ENCODE data around the gene CDH8.

Gene CDH8

DNA sequence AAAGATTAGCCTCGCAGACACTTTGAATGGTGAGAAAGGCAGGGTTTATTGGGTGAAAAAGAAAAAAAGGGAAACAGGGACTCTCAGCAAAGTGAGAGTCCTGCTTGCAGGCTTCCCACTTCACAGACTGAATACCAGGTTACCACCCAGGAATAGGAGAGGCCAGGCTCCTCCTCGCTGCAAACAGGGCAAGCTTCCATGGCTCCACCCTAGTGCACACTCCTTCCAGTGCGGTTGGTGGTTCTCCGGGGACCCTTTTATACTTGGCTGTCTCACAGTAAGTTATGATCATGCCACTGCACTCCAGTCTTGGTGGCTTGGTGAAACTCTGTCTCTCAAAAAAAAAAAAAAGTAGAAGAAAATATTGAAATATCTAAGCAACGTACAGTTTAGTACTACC lies 30.5 kb upstream of the CDH8 start:
- H3K4me3 ChIP-seq (replicated peaks; ENCODE audit: low read depth, low read length): no peak overlapping the region
- no peak for DNase-seq (ENCODE audit: low read depth)
- TF ChIP-seq, protein P1, sequence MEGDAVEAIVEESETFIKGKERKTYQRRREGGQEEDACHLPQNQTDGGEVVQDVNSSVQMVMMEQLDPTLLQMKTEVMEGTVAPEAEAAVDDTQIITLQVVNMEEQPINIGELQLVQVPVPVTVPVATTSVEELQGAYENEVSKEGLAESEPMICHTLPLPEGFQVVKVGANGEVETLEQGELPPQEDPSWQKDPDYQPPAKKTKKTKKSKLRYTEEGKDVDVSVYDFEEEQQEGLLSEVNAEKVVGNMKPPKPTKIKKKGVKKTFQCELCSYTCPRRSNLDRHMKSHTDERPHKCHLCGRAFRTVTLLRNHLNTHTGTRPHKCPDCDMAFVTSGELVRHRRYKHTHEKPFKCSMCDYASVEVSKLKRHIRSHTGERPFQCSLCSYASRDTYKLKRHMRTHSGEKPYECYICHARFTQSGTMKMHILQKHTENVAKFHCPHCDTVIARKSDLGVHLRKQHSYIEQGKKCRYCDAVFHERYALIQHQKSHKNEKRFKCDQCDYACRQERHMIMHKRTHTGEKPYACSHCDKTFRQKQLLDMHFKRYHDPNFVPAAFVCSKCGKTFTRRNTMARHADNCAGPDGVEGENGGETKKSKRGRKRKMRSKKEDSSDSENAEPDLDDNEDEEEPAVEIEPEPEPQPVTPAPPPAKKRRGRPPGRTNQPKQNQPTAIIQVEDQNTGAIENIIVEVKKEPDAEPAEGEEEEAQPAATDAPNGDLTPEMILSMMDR (IDR thresholded peaks at IDR 0.05; ENCODE audit: low read length, missing control alignments): no peak

DNA sequence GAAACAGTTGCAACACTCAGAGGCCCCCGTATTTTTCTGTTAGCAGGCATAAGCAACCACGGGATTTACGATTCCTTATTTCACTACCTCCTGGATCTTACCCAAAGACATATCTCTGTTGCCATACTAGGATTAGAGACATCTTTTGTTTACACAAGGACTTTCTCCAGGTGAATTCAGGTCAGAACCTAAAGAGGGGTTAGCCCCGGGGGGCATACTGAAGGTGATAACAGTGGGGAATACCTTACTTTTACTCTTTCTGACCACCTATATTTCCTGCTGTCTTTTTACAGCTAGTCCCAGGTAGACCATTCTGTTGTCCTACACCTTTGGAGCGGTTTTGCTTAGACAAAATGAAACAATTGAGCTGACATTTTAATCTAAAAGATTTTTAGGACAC lies 27.9 kb upstream of the CDH8 start:
- DNase-seq (ENCODE audit: low read depth): no peak
- TF ChIP-seq, protein P1 (IDR thresholded peaks at IDR 0.05; ENCODE audit: low read length, missing control alignments): no peak
- H3K4me3 ChIP-seq (replicated peaks; ENCODE audit: low read depth, low read length): no peak overlapping the region

DNA sequence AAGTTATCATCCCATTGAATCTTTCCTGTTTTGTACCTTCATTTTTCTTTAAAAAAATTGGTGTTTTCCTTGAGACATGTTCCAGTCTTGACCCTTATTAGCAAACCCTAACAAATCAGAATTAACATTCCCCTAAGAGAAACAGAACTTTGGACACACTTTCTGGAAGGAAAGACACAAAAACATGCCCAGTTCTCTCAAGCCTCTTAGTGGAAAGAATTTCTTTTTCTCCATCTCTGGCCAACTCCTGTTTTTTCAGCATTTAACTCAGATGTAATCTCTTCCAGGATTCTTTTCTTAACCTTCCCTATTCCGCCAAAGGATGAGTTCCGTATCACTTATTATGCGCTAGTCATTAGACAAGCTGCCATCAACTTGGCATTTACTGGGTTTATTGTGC lies 23.9 kb upstream of the CDH8 start:
- no peak for DNase-seq (ENCODE audit: low read depth)
- TF ChIP-seq, protein P1 (IDR thresholded peaks at IDR 0.05; ENCODE audit: low read length, missing control alignments): no peak
- no peak overlapping the region for H3K4me3 ChIP-seq (replicated peaks; ENCODE audit: low read depth, low read length)

DNA sequence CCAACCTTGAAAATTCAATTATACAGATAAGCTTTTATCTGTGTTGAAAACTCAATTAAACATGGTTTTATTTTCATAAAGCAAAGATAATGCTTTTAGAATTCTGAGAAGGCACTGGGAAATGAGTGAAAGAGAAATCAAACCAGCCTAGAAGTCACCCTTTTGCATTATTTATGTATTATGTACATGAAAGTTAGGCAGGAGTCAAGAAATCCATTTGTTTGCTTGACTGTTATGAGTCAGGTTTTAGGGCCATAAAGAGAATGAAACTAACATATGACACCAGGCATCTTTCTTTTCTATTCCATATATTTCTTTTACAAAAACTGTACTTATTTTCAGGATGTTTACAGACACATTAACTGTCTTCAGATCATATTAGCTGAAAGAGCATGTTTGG lies 23.3 kb upstream of the CDH8 start:
- H3K4me3 ChIP-seq (replicated peaks; ENCODE audit: low read depth, low read length): no peak overlapping the region
- TF ChIP-seq, protein P1 (IDR thresholded peaks at IDR 0.05; ENCODE audit: low read length, missing control alignments): no peak
- DNase-seq (ENCODE audit: low read depth): no peak

DNA sequence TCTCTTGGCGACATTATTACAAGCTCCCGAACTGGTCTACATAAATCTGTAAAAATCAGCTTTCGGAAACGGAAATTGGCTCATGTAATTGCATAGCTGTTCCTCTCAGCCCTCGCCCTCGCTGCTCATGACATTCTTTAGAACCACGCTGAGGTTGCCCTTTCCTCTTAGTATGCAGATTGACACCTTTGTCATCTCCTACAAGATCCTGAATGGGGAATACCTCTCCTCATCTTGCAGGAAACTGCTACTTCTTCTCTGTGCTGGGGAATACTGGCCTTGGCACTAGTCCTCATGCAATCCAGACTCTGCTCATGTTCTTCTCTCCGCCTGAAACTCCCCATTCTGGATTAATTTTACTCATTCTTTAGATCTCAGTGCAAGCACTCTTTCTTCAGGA lies 22.2 kb upstream of the CDH8 start:
- H3K4me3 ChIP-seq (replicated peaks; ENCODE audit: low read depth, low read length): no peak overlapping the region
- TF ChIP-seq, protein P1 (IDR thresholded peaks at IDR 0.05; ENCODE audit: low read length, missing control alignments): no peak
- no peak for DNase-seq (ENCODE audit: low read depth)

DNA sequence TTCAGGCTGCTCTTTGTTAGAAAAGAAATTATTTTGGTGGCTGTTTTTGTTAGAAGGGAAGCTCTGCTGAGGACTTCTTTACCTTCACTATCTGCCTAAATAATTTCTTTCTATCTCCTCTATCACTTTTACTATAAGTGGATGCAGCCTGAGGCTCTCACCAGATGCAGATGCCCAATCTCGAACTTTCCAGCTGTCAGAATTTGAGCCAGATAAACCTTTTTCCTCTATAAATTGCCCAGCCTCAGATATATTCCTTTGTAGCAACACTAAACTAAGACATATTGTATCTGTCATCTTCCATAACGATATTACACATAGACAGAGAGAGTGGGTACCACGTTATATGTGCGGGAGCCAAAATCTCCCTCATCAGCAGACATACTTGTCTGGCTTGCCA lies 15.7 kb upstream of the CDH8 start:
- H3K4me3 ChIP-seq (replicated peaks; ENCODE audit: low read depth, low read length): no peak overlapping the region
- TF ChIP-seq, protein P1 (IDR thresholded peaks at IDR 0.05; ENCODE audit: low read length, missing control alignments): no peak
- DNase-seq (ENCODE audit: low read depth): no peak

DNA sequence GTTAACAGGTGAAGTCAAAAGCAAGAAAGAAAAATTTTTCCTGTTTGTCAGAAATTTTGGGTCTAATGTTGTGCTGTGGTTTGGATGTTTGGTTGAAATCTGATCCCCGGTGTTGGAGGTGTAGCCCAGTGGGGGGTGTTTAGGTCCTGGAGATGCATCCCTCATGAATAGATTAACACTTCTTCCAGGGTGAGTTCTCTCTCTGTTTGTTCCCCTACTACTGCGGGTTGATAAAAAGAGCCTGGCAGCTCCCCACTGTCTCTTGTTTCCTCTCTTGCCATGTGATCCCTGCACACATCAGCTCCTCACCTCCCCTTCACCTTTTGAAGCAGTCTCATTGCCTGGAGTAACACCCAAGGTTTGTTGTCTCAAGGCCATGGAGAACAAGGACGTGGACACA lies 14.6 kb upstream of the CDH8 start:
- no peak overlapping the region for H3K4me3 ChIP-seq (replicated peaks; ENCODE audit: low read depth, low read length)
- no peak for DNase-seq (ENCODE audit: low read depth)
- TF ChIP-seq, protein P1 (IDR thresholded peaks at IDR 0.05; ENCODE audit: low read length, missing control alignments): no peak

Measured in fibroblast of pulmonary artery (primary cell).